ENCODE data around the gene DCBLD2. TPM values are rescaled to one million over a fixed set of nuclear protein-coding genes. Genes with fewer than 3 reads are reported as not detected.
"Not testable (repeated sequence)": the region's sequence is repeated elsewhere in the genome, so short reads cannot be mapped to it uniquely, and the experiment has no call there.

DCBLD2 gene
- total RNA-seq, 1 donor = 370 TPM

GRCh38 chr3:98885851-98886250 lies 15.6 kb downstream of the DCBLD2 start:
- no peak for TF ChIP-seq CTCF (IDR thresholded peaks at IDR 0.05; ENCODE audit: insufficient read depth, low read length)
- H3K4me3 ChIP-seq (ENCODE audit: low read depth, low read length) = no peak overlapping the region
- peak; percentile 68 for DNase-seq (ENCODE audit: low read depth)

- DNase-seq (ENCODE audit: low read depth) = peak; percentile 73
- peak overlapping the region; percentile 22 for H3K4me3 ChIP-seq (ENCODE audit: low read depth, low read length)
Measured at GRCh38 chr3:98884675-98885371, 16.7 kb downstream of the DCBLD2 start.

GRCh38 chr3:98882614-98883333 lies 18.7 kb downstream of the DCBLD2 start:
- H3K4me3 ChIP-seq (ENCODE audit: low read depth, low read length); DNase-seq (ENCODE audit: low read depth): not testable (repeated sequence)

More at GRCh38 chr3:98884675-98885371, 16.7 kb downstream of the DCBLD2 start:
- TF ChIP-seq CTCF (IDR thresholded peaks at IDR 0.05; ENCODE audit: insufficient read depth, low read length) = no peak

GRCh38 chr3:98877132-98877531 lies 24.4 kb downstream of the DCBLD2 start:
- no peak overlapping the region for H3K4me3 ChIP-seq (ENCODE audit: low read depth, low read length)
- DNase-seq (ENCODE audit: low read depth) = no peak
- TF ChIP-seq CTCF (IDR thresholded peaks at IDR 0.05; ENCODE audit: insufficient read depth, low read length) = no peak

GRCh38 chr3:98875535-98875934 lies 26.0 kb downstream of the DCBLD2 start:
- no peak for DNase-seq (ENCODE audit: low read depth)
- no peak for TF ChIP-seq CTCF (IDR thresholded peaks at IDR 0.05; ENCODE audit: insufficient read depth, low read length)
- H3K4me3 ChIP-seq (ENCODE audit: low read depth, low read length) = no peak overlapping the region

GRCh38 chr3:98874602-98875249 lies 26.8 kb downstream of the DCBLD2 start:
- no peak overlapping the region for H3K4me3 ChIP-seq (ENCODE audit: low read depth, low read length)
- TF ChIP-seq CTCF (IDR thresholded peaks at IDR 0.05; ENCODE audit: insufficient read depth, low read length) = no peak
- no peak for DNase-seq (ENCODE audit: low read depth)

- no peak overlapping the region for H3K4me3 ChIP-seq (ENCODE audit: low read depth, low read length)
- no peak for DNase-seq (ENCODE audit: low read depth)
- no peak for TF ChIP-seq CTCF (IDR thresholded peaks at IDR 0.05; ENCODE audit: insufficient read depth, low read length)
Measured at GRCh38 chr3:98869391-98869790, 32.1 kb downstream of the DCBLD2 start.

GRCh38 chr3:98857971-98858370 lies 43.5 kb downstream of the DCBLD2 start:
- not testable (repeated sequence) for DNase-seq (ENCODE audit: low read depth); H3K4me3 ChIP-seq (ENCODE audit: low read depth, low read length)

GRCh38 chr3:98857258-98857657 lies 44.2 kb downstream of the DCBLD2 start:
- DNase-seq (ENCODE audit: low read depth); H3K4me3 ChIP-seq (ENCODE audit: low read depth, low read length): not testable (repeated sequence)

Measured in fibroblast of the aortic adventitia (primary cell).